H4 (cell line): ENCODE data around the gene ATG4C. TPM values are rescaled to one million over a fixed set of nuclear protein-coding genes. Genes with fewer than 3 reads are reported as not detected.

ENCODE experiments used
- DNase-seq: peaks from one replicate; pipeline ENCODE4 v3.0.0-alpha.2; 2015; ENCODE audit warnings: low spot score
- total RNA-seq: library from RNA; depleted of rRNA; stranded (reverse); fragments of >200 nt; shearing (Covaris generic); gene quantifications from 2 replicates; pipeline ENCODE4 v1.2.3, GENCODE V29; 2014; rRNA removed

Gene ATG4C
- total RNA-seq, 1 experiment from 2014 or later = 14.1 TPM

- DNase-seq = no peak
These were observed 120.3 kb downstream of the ATG4C start for GRCh38 chr1:62903982-62904855.

GRCh38 chr1:62904856-62905225 lies 120.9 kb downstream of the ATG4C start:
- DNase-seq = no peak

GRCh38 chr1:62905309-62905708 lies 121.4 kb downstream of the ATG4C start:
- no peak for DNase-seq

GRCh38 chr1:62905872-62906271 lies 121.9 kb downstream of the ATG4C start:
- no peak for DNase-seq

GRCh38 chr1:62906428-62906886 lies 122.5 kb downstream of the ATG4C start:
- no peak for DNase-seq

GRCh38 chr1:62908168-62908695 lies 124.3 kb downstream of the ATG4C start:
- no peak for DNase-seq

GRCh38 chr1:62912028-62912638 lies 128.2 kb downstream of the ATG4C start:
- peak; percentile 29 for DNase-seq

Other genes with a start within 250 kb of the ATG4C start
- gene ANGPTL3, start 186.6 kb upstream of the ATG4C start, total RNA-seq = not detected in 2 replicates
- 35.8 and 42.4 TPM in 2 replicates for gene DOCK7, start 95.7 kb upstream of the ATG4C start, total RNA-seq